Uterus (tissue), 2 donors: ENCODE measurements around the gene SHROOM1.

Source experiments
- POLR2A ChIP-seq, 2 donors: fragments of 450-650 bp; IDR thresholded peaks; one replicate each; pipeline ENCODE4 v1.6.1; 2016; ENCODE audit warnings: antibody characterized with exemption in 2 of 2, mild to moderate bottlenecking in 1 of 2, moderate library complexity in 1 of 2
- TF ChIP-seq, protein P1 (sequence below), 4 experiments: fragments of 200-600 bp in 2 of 4; fragments of 450-650 bp in 2 of 4; sonication (generic) in 2 of 4; IDR thresholded peaks; one replicate each; pipeline ENCODE4 v1.5.1; 2016 to 2019; ENCODE audit warnings: antibody characterized with exemption in 4 of 4, mild to moderate bottlenecking in 2 of 4, moderate library complexity in 1 of 4

DNA sequence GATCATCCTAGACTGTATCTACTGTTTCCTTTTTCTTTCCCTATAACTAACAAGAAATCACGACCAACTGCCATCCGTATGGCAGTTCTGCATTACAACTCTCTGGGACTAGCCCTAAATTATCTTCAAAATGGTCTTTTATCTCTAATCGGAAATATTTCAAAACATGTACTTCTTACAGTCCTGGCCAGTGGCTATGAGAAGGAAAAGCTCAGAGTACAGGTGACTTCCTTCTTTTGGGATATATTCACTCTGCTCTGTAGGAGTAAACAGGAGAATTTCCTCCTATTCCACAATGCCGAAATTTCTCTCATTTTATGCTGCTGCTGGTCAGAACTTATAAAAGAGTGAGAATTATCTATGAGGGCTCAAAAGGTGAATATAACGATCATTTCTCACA is 51.6 kb downstream of the SHROOM1 start:
- TF ChIP-seq, protein P1, sequence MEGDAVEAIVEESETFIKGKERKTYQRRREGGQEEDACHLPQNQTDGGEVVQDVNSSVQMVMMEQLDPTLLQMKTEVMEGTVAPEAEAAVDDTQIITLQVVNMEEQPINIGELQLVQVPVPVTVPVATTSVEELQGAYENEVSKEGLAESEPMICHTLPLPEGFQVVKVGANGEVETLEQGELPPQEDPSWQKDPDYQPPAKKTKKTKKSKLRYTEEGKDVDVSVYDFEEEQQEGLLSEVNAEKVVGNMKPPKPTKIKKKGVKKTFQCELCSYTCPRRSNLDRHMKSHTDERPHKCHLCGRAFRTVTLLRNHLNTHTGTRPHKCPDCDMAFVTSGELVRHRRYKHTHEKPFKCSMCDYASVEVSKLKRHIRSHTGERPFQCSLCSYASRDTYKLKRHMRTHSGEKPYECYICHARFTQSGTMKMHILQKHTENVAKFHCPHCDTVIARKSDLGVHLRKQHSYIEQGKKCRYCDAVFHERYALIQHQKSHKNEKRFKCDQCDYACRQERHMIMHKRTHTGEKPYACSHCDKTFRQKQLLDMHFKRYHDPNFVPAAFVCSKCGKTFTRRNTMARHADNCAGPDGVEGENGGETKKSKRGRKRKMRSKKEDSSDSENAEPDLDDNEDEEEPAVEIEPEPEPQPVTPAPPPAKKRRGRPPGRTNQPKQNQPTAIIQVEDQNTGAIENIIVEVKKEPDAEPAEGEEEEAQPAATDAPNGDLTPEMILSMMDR (IDR thresholded peaks at IDR 0.05), result no peak
- no peak for TF ChIP-seq POLR2A (IDR thresholded peaks at IDR 0.05)
